GM19395 (cell line): Measurements from ENCODE around the gene ZMYND8.

Experiments
- ATAC-seq: cut with Tn5 transposase; IDR thresholded peaks from one replicate; pipeline ENCODE4 v1.9.1; 2021; ENCODE audit warnings: mild to moderate bottlenecking, moderate library complexity; ENCODE audit not compliant: unreplicated experiment

The ZMYND8 gene

GRCh38 chr20:47232518-47232917 lies 124.0 kb downstream of the ZMYND8 start:
- ATAC-seq, result no peak

- no peak for ATAC-seq
Observed at GRCh38 chr20:47231382-47232039, 125.0 kb downstream of the ZMYND8 start.

- no peak for ATAC-seq
Observed at GRCh38 chr20:47230811-47231256, 125.7 kb downstream of the ZMYND8 start.

DNA sequence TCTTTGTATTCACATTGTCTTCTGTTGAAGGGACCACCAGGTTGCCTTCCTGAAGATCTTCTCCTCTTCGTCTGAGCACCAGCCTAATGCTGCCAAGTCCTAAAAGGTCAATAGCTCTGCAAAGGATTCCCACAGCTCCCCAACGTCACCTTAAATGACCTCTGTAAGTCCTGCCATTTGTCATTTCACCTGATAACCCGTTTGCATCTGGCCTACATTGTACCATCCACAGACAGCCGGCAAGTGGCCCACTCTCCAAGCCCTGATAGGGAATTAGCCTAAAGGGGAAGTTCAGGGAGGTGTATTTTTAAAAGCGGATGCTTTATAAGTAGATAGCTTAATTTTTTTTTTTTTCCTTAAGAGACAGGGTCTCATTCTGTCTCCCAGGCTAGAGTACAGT lies 127.8 kb downstream of the ZMYND8 start:
- ATAC-seq, result no peak

DNA sequence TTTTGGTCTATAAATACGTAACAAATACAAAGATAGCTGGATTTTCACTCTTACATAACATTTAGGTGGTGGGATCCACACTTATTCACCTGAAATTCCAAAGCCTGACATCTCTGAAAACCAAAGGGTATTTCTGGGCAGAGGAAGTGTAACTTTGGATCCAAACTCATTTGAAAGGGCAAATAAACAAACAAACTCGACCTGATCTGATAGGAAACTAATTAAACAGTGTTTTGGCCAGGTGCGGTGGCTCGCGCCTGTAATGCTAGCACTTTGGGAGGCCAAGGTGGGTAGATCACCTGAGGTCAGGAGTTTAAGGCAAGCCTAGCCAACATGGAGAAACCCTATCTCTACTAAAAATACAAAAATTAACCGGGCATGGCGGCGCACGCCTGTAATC lies 128.9 kb downstream of the ZMYND8 start:
- no peak for ATAC-seq

DNA sequence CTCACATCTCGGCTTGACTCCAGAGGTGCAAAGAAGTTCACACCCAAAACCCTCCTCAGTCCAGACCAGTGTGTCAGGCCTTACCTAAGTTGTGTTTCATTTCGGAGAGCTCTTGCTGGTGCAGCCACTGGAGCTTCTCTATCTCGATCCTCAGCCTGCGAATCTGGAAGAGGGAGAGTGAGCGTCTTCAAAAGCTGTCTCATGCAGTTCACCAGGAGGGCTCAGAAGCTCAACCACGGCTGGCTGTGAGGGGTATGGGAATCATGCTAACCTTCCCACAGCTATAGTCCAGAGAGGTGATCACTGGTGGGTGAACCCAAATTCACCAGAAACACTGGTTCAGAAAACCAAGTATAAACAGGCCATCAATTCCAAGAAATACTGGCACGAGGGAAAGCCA lies 129.4 kb downstream of the ZMYND8 start:
- ATAC-seq, result no peak

DNA sequence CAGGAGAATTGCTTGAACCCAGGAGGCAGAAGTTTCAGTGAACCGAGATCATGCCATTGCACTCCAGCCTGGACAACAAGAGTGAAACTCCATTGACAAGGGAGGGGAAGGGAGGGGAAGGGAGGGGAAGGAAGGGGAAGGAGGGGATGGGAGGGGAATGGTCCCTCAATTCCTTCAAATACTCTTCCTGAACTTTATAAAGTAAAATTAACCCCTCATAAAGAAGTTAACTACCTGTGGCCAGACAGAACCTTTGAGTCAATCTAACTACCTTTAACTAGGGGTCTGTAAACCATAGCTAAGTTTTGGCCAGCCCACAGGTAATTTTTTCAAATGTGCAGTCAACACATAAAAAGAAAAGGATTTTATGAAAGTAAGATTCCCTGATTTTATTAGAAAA lies 131.0 kb downstream of the ZMYND8 start:
- no peak for ATAC-seq

DNA sequence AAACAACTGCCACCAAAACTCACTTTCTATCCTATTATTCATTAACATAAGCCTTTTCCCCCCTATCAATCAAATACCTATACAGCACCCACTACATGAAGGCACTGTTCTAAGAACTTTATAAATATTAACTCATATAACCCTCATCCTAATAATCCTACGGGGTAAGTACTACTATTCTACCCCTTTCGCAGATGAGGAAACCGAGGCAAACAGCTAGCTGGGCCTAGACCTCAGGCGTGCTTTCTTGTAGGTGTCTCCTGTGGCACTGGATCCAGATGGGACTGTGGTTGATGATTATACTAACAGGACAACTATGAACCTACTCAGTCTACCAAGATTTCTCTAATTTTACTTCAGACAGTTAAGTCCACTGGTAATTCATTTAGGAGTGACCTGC lies 131.6 kb downstream of the ZMYND8 start:
- no peak for ATAC-seq

GRCh38 chr20:47224300-47224791 lies 132.2 kb downstream of the ZMYND8 start:
- no peak for ATAC-seq

DNA sequence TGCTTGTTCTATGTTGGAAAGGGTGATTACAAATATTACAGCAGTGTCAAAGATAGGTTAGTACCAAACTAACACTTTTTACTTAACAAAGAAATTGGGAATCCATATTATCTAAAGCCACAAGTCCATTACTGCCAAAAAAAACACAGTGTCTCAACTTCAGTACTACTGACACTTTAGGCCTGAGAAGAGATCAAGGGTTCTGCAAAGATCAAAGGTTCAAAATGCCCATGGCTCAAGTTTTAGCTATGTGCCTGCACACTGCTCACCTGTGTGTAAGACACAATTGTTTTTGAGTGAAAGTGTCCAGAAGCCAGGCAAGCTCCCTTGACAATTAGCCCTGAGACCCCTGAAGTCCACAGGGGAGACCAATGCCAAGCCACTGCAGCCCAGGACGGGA lies 132.6 kb downstream of the ZMYND8 start:
- ATAC-seq, result no peak

GRCh38 chr20:47222468-47223119 lies 133.9 kb downstream of the ZMYND8 start:
- no peak for ATAC-seq

GRCh38 chr20:47221036-47221625 lies 135.4 kb downstream of the ZMYND8 start:
- no peak for ATAC-seq

DNA sequence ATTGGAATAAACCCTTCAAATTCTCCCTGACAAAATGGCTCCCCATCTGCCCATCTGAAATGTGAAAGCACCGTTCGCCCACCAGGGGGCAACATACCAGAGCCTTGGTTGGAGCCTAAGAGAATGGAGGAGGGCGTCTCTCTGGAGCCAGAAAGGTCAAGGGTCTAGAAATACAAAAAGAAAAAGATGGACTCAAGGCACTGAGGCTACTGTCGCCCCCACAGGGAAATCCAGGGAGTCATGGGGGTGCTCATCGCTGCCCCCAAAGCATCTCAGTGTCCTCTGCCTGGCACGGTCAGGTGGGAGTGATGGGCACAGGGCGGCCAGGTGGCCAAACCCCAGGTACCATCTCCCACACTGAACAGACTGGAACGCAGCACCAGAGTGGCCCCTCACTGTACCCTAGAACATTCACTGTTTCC lies 136.3 kb downstream of the ZMYND8 start:
- no peak for ATAC-seq

- ATAC-seq, result no peak
Observed at GRCh38 chr20:47217482-47218446, 138.7 kb downstream of the ZMYND8 start.

GRCh38 chr20:47216819-47217410 lies 139.6 kb downstream of the ZMYND8 start:
- no peak for ATAC-seq

DNA sequence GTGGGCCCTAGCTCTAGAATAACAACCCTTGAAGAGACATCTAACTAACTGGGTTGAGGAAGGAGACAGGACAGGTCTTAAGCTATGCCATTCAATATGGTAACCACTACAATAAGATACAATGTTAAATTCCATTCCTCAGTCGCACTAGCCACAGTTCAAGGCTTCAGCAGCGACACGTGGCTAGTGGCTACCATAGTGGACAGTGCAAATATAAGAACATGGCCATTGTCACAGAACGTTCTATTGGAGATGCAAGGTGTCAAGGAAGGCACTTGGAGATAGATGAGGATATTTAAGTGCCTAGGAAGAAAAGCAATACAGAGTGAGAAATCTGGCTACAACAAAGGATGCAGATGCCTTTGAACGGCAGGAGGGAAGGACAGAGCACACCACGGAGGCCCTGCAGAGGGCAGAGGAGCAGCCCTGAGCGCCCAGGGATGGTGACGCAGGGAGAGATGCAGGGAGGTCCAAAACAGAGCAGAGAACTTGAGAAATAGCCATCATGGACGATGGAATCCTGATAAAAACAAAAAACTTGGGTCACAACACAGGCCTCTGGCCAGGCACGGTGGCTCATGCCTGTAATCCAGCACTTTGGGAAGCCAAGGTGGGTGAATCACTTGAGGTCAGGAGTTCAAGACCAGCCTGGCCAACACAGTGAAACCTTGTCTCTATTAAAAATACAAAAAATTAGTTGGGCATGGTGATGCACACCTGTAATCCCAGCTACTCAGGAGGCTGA lies 140.7 kb downstream of the ZMYND8 start:
- ATAC-seq, result no peak

- ATAC-seq, result no peak
Observed at GRCh38 chr20:47213966-47214365, 142.5 kb downstream of the ZMYND8 start.

- no peak for ATAC-seq
Observed at GRCh38 chr20:47212606-47213207, 143.8 kb downstream of the ZMYND8 start.

GRCh38 chr20:47211036-47211435 lies 145.5 kb downstream of the ZMYND8 start:
- no peak for ATAC-seq
